ENCODE data around the gene COL1A2. TPM values are rescaled to one million over a fixed set of nuclear protein-coding genes. Genes with fewer than 3 reads are reported as not detected.

Gene COL1A2
- total RNA-seq, 1 donor from 2014 or later, result 28.0 TPM

DNA sequence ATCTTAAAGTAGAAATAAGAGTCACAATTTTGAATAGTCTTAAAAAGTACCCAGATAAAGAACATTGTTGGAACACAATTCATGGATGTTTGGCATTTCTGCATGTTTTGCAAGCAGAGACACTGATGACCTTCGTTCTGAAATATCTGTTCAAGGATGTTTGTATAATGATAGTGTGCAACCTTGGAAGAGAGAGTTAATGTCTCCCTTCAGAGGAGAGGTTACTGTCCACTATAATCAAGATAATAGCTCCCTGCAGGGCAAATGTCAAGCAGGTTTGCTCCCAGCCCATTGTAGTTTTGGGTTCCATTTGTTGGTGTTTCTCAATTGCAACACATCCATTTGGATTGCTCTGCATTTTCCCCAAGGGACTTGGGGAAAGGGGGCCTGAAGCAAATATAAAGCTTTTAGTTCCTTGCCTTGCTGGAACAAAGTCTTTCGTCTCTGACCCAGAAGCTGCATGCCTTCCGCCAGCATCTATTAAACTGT, 45.2 kb downstream of the COL1A2 start:
- Histone ChIP-seq H3K79me2 (ENCODE audit: low read depth) (no peaks in the 10 kb centered on the region), H4K20me1 (ENCODE audit: low read depth) (no peaks in the 10 kb centered on the region), H3K9ac (no peak overlapping the region), H3K27me3 (no peaks in the 10 kb centered on the region), H3K9me3 (ENCODE audit: low read depth) (no peaks in the 10 kb centered on the region), H3F3A (ENCODE audit: low read depth) (no peaks in the 10 kb centered on the region), H2AFZ (replicated peaks) (peak overlapping the region; percentile 35), H3K4me2 (peak overlapping the region; percentile 4), H3K36me3 (no peaks in the 10 kb centered on the region), H3K4me3 (no peak overlapping the region), H3K27ac (no peak overlapping the region), H3K4me1 (peaks cover 14% of the 10 kb centered on the region)
- Mint-ChIP-seq H3K36me3 (no peaks in the 10 kb centered on the region), H3K27me3 (ENCODE audit: insufficient read depth, low read depth) (peaks cover 4% of the 10 kb centered on the region), H3K27ac (peak overlapping the region; percentile 96), H3K4me3 (no peak overlapping the region), H3K9me3 (peaks cover 2% of the 10 kb centered on the region), H3K4me1 (peaks cover 26% of the 10 kb centered on the region)
- TF ChIP-seq EZH2phosphoT487 (IDR thresholded peaks at IDR 0.05), result no peak
- TF ChIP-seq, protein P1, sequence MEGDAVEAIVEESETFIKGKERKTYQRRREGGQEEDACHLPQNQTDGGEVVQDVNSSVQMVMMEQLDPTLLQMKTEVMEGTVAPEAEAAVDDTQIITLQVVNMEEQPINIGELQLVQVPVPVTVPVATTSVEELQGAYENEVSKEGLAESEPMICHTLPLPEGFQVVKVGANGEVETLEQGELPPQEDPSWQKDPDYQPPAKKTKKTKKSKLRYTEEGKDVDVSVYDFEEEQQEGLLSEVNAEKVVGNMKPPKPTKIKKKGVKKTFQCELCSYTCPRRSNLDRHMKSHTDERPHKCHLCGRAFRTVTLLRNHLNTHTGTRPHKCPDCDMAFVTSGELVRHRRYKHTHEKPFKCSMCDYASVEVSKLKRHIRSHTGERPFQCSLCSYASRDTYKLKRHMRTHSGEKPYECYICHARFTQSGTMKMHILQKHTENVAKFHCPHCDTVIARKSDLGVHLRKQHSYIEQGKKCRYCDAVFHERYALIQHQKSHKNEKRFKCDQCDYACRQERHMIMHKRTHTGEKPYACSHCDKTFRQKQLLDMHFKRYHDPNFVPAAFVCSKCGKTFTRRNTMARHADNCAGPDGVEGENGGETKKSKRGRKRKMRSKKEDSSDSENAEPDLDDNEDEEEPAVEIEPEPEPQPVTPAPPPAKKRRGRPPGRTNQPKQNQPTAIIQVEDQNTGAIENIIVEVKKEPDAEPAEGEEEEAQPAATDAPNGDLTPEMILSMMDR (IDR thresholded peaks at IDR 0.05), result no peak
- no peak for TF ChIP-seq EZH2 (IDR thresholded peaks at IDR 0.05)
- no peak for DNase-seq (ENCODE audit: low spot score)

DNA sequence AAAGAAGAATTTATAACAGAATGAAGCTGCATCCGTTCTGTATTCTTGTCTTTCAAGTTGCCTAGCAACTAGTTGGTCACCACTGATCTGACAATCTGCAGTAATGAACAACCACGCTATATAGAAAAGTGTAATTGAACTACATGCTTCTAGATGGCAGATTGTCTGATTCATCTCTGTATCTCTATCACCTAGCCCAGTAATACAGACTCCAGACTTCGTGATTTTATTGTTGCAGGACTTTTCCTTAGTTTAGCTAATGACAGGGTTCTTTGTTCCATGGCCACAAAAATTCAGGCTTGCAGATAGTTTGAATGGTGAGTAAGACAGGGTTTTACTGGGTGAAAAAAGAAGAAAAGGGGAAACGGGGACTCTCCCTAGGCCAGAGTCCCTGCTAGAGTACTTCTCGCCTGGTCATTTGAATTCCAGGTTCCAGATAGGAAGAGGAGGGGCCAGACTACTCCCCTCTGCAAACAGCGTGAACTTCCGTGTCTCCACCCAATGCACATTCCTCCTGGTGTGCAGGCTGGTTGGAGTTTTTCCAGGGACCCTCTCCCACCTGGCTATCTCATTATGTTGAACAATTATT, 45.9 kb downstream of the COL1A2 start:
- H3K4me1 Mint-ChIP-seq, result peaks cover 32% of the 10 kb centered on the region
- H3K9me3 ChIP-seq (ENCODE audit: low read depth), result no peaks in the 10 kb centered on the region
- peaks cover 2% of the 10 kb centered on the region for H3K9me3 Mint-ChIP-seq
- no peaks in the 10 kb centered on the region for H3K36me3 ChIP-seq
- no peaks in the 10 kb centered on the region for H3K27me3 Mint-ChIP-seq (ENCODE audit: insufficient read depth, low read depth)
- no peaks in the 10 kb centered on the region for H3K36me3 Mint-ChIP-seq
- peak overlapping the region; percentile 35 for H2AFZ ChIP-seq (replicated peaks)
- no peak for DNase-seq (ENCODE audit: low spot score)
- H3F3A ChIP-seq (ENCODE audit: low read depth), result no peaks in the 10 kb centered on the region
- no peak overlapping the region for H3K4me3 Mint-ChIP-seq
- H3K4me2 ChIP-seq, result no peak overlapping the region
- H3K27ac ChIP-seq, result no peak overlapping the region
- peak overlapping the region; percentile 96 for H3K27ac Mint-ChIP-seq
- no peak overlapping the region for H3K9ac ChIP-seq
- H3K79me2 ChIP-seq (ENCODE audit: low read depth), result no peaks in the 10 kb centered on the region
- TF ChIP-seq, protein P1 (IDR thresholded peaks at IDR 0.05), result no peak
- no peak for TF ChIP-seq EZH2phosphoT487 (IDR thresholded peaks at IDR 0.05)
- no peak for TF ChIP-seq EZH2 (IDR thresholded peaks at IDR 0.05)
- H4K20me1 ChIP-seq (ENCODE audit: low read depth), result no peaks in the 10 kb centered on the region
- H3K4me1 ChIP-seq, result peaks cover 16% of the 10 kb centered on the region
- H3K27me3 ChIP-seq, result no peaks in the 10 kb centered on the region
- no peak overlapping the region for H3K4me3 ChIP-seq

DNA sequence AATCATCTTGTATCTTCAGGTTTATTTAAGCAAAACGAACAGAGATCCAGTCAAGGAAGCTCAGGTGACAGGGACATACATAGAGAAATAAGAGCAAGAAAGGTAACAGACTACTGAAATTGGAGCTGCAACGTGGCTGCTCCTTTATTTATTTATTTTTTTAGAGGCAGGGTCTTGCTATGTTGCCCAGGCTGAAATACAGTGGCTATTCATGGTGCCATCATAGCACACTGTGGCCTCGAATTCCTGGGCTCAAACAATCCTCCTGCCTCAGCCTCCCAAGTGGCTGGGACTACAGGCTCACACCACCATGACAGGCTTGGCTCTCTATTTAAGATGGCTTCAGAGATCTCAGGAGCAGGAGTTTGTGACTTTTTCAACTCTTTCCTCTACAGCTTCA, 46.4 kb downstream of the COL1A2 start:
- H3K27ac Mint-ChIP-seq, result no peak overlapping the region
- no peak overlapping the region for H3K27ac ChIP-seq
- peaks cover 34% of the 10 kb centered on the region for H3K4me1 Mint-ChIP-seq
- H3K4me3 Mint-ChIP-seq, result no peak overlapping the region
- H3K36me3 Mint-ChIP-seq, result no peaks in the 10 kb centered on the region
- no peak for DNase-seq (ENCODE audit: low spot score)
- H3F3A ChIP-seq (ENCODE audit: low read depth), result peaks cover 5% of the 10 kb centered on the region
- no peaks in the 10 kb centered on the region for H3K79me2 ChIP-seq (ENCODE audit: low read depth)
- no peak overlapping the region for H2AFZ ChIP-seq (replicated peaks)
- peaks cover 16% of the 10 kb centered on the region for H3K4me1 ChIP-seq
- no peak overlapping the region for H3K4me2 ChIP-seq
- H3K9ac ChIP-seq, result no peak overlapping the region
- H3K27me3 ChIP-seq, result no peaks in the 10 kb centered on the region
- no peak overlapping the region for H3K4me3 ChIP-seq
- peaks cover 2% of the 10 kb centered on the region for H3K9me3 Mint-ChIP-seq
- no peaks in the 10 kb centered on the region for H4K20me1 ChIP-seq (ENCODE audit: low read depth)
- H3K27me3 Mint-ChIP-seq (ENCODE audit: insufficient read depth, low read depth), result no peaks in the 10 kb centered on the region
- no peaks in the 10 kb centered on the region for H3K9me3 ChIP-seq (ENCODE audit: low read depth)
- no peaks in the 10 kb centered on the region for H3K36me3 ChIP-seq
- TF ChIP-seq, protein P1 (IDR thresholded peaks at IDR 0.05), result no peak
